H1 (cell line): ENCODE results near the gene AADAC.

Experiments
- CHD1 ChIP-seq: IDR thresholded peaks from 2 replicates; pipeline ENCODE4 v1.6.1; 2012; ENCODE audit warnings: low read depth, low read length, improper control_type of control experiment
- CREB1 ChIP-seq: IDR thresholded peaks from 2 replicates; pipeline ENCODE4 v1.6.1; 2012; ENCODE audit warnings: inconsistent platforms
- CTCF ChIP-seq, 3 experiments: IDR thresholded peaks; 1 replicate in 2 of 3; 2 replicates in 1 of 3; pipeline versions ENCODE4 v1.5.1 to v1.6.1; 2011; ENCODE audit warnings: low read length in 3 of 3, mild to moderate bottlenecking in 3 of 3, inconsistent platforms in 2 of 3, low read depth in 1 of 3, moderate library complexity in 1 of 3; ENCODE audit not compliant: insufficient read depth in 1 of 3; ENCODE audit errors: control extremely low read depth in 1 of 3
- EZH2 ChIP-seq: fragments of 200-600 bp; sonication (generic); IDR thresholded peaks from 2 replicates; pipeline ENCODE4 v1.7.1; 2012; ENCODE audit warnings: low read depth, mild to moderate bottlenecking, moderate library complexity, low read length, inconsistent platforms; ENCODE audit not compliant: severe bottlenecking

GRCh38 chr3:151800431-151800830 lies 13.5 kb upstream of the AADAC start:
- TF ChIP-seq CREB1 (no peak), CTCF (IDR thresholded peaks at IDR 0.05; ENCODE audit: control extremely low read depth in 1 of 3, insufficient read depth in 1 of 3, low read depth in 1 of 3, low read length in 3 of 3) (no peak), EZH2 (no peak), CHD1 (no peak)
